ENCODE data around the gene ELMO1.

DNA sequence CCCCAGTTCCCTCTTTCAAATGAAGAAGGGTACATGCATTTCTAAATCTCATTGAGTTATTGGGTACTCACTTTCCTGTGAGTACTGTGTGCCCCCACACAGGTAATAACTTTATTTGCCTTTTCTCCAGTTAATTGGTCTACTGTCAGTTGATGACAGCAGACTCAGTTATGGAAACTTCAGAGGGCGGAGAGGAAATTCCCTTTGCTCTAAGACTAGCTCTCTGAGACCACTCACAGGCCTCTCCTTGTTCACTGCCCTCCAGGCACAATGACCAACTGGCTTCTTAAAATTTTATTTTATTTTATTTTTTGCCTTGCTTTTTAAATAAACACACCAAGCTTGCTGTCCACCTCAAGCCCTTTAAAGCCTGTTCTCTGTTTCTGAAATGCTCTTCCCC, 488.6 kb downstream of the ELMO1 start:
- TF ChIP-seq, protein P1, sequence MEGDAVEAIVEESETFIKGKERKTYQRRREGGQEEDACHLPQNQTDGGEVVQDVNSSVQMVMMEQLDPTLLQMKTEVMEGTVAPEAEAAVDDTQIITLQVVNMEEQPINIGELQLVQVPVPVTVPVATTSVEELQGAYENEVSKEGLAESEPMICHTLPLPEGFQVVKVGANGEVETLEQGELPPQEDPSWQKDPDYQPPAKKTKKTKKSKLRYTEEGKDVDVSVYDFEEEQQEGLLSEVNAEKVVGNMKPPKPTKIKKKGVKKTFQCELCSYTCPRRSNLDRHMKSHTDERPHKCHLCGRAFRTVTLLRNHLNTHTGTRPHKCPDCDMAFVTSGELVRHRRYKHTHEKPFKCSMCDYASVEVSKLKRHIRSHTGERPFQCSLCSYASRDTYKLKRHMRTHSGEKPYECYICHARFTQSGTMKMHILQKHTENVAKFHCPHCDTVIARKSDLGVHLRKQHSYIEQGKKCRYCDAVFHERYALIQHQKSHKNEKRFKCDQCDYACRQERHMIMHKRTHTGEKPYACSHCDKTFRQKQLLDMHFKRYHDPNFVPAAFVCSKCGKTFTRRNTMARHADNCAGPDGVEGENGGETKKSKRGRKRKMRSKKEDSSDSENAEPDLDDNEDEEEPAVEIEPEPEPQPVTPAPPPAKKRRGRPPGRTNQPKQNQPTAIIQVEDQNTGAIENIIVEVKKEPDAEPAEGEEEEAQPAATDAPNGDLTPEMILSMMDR (IDR thresholded peaks at IDR 0.05), result no peak
- TF ChIP-seq POLR2A (IDR thresholded peaks at IDR 0.05), result no peak
- TF ChIP-seq EP300 (IDR thresholded peaks at IDR 0.05), result no peak

Measured in ovary (tissue), 3 donors.